Endothelial cell of umbilical vein (primary cell): Measurements from ENCODE around the gene GRIK3.

ENCODE experiments used
- CTCF ChIP-seq, 2 donors: IDR thresholded peaks; 1 replicate in 1 of 2; 2 replicates in 1 of 2; pipeline ENCODE4 v1.5.1; 2011; ENCODE audit warnings: low read length in 2 of 2, mild to moderate bottlenecking in 2 of 2, moderate library complexity in 2 of 2, control low read depth in 1 of 2, inconsistent platforms in 1 of 2, low read depth in 1 of 2; ENCODE audit not compliant: insufficient read depth in 1 of 2; ENCODE audit errors: extremely low read depth in 1 of 2
- POLR2A ChIP-seq: IDR thresholded peaks from 2 replicates; pipeline ENCODE4 v1.6.1; 2012; ENCODE audit warnings: low read depth, mild to moderate bottlenecking, control low read depth, low read length
- POLR2AphosphoS5 ChIP-seq: IDR thresholded peaks from 2 replicates; pipeline ENCODE4 v1.6.1; 2012; ENCODE audit warnings: low read depth, mild to moderate bottlenecking, control low read depth, low read length, moderate library complexity; ENCODE audit not compliant: insufficient read depth

DNA sequence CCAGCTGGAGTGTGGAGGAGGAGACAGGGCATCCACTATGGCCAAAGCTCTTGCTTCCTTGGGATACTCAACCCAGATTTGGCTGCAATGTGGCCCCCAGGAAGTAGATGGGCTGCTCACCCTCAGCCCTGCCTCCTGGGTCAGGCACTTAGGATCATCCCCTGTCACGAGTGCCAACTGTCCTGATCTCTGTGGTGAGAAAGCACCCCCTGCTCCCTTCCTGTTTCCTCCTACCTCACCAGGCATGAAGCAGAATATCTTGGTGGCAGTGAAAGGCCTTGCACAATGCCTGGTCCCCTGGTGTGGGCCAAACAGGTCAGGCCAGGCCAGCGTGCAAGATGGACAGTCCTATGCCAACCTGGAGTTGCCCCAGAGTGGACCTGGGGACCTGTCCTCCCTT, 211.7 kb downstream of the GRIK3 start:
- no peak for TF ChIP-seq CTCF (IDR thresholded peaks at IDR 0.05; ENCODE audit: extremely low read depth in 1 of 2, insufficient read depth in 1 of 2, low read depth in 1 of 2, low read length in 2 of 2)
- no peak for TF ChIP-seq POLR2AphosphoS5
- no peak for TF ChIP-seq POLR2A
